ENCODE results near the gene YJEFN3. TPM values are rescaled to one million over a fixed set of nuclear protein-coding genes. Genes with fewer than 3 reads are reported as not detected.

YJEFN3 gene
- total RNA-seq, 1 experiment from 2014 or later: 16.6 TPM

DNA sequence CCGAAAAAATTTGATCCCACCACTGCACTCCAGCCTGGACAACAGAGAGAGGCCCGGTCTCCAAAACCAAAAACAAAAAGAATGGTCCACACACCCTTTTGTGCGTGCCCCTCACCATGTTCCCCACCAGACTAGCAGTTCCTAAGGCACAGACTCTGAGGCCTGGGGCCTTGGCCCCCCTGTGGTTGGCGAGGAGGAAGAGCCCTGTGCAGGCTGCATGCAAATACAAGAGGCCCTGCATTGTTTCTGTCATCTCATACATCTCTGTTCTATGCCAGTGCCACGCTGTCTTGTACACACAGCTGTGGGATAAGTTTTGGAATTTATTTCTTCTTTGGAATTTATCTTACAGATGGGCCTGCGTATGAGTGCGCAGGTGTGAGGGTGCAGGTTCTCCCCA, 4.7 kb upstream of the YJEFN3 start:
- H3K4me3 Mint-ChIP-seq: no peak overlapping the region
- H3K27me3 ChIP-seq (ENCODE audit: insufficient read depth, low read length): no peaks in the 10 kb centered on the region
- H3K27ac Mint-ChIP-seq: peak overlapping the region in 1 of 3 experiments; percentile 68; a peak in 1 of 7 replicates
- H4K20me1 ChIP-seq (ENCODE audit: control insufficient read depth, insufficient read depth, insufficient read length): no peaks in the 10 kb centered on the region
- H3K4me1 ChIP-seq (ENCODE audit: insufficient read depth, low read length): no peaks in the 10 kb centered on the region
- H3K79me2 ChIP-seq (ENCODE audit: insufficient read depth, low read length): peaks cover 4% of the 10 kb centered on the region; the same call in 1 of the 2 replicates
- no peak overlapping the region for H2BK20ac ChIP-seq (ENCODE audit: low read depth, low read length, poor library complexity, severe bottlenecking)
- H2BK12ac ChIP-seq (ENCODE audit: insufficient read length, low read depth, low read length): no peak overlapping the region
- WGBS (ENCODE audit: extremely low coverage, insufficient read length, low lambda C conversion rate): no CpG with 5 or more reads among the region's 7 CpGs
- H3K23ac ChIP-seq (ENCODE audit: insufficient read length, low read depth, low read length): no peak overlapping the region
- H4K5ac ChIP-seq (ENCODE audit: insufficient read length, low read depth, low read length): no peak overlapping the region
- H3K4me2 ChIP-seq (ENCODE audit: insufficient read depth, insufficient read length, low read length): no peak overlapping the region
- H2AK5ac ChIP-seq (ENCODE audit: insufficient read length, low read length): no peak overlapping the region
- no peak overlapping the region for H4K91ac ChIP-seq (ENCODE audit: insufficient read length, low read depth, low read length)
- no peak overlapping the region for H2AFZ ChIP-seq (ENCODE audit: low read length)
- H2BK15ac ChIP-seq (ENCODE audit: low read depth, low read length): no peak overlapping the region
- H3K27ac ChIP-seq (ENCODE audit: insufficient read length, low read depth, low read length): no peak overlapping the region
- no peak overlapping the region for H3K56ac ChIP-seq (ENCODE audit: insufficient read length, low read depth, low read length)
- no peak overlapping the region for H4K8ac ChIP-seq (replicated peaks; ENCODE audit: insufficient read length, low read depth, low read length)
- no peaks in the 10 kb centered on the region for H3K27me3 Mint-ChIP-seq (ENCODE audit: low read depth)
- no peaks in the 10 kb centered on the region for H3K23me2 ChIP-seq (ENCODE audit: insufficient read length, low read depth, low read length, poor library complexity, severe bottlenecking)
- no peak for DNase-seq
- H3K4me1 Mint-ChIP-seq: peaks cover 8 to 14% of the 10 kb centered on the region in 2 experiments
- H3T11ph ChIP-seq (ENCODE audit: low read length): no peak overlapping the region
- no peak overlapping the region for H3K9ac ChIP-seq (ENCODE audit: extremely low read depth, insufficient read length, low read length)
- H3K36me3 Mint-ChIP-seq (ENCODE audit: insufficient read depth in 1 of 3, low read depth in 3 of 3): peaks cover 19 to 65% (median 57%) of the 10 kb centered on the region in 3 experiments
- no peak overlapping the region for H3K18ac ChIP-seq (ENCODE audit: insufficient read length, low read depth, low read length)
- peaks cover 12% of the 10 kb centered on the region for H3K79me1 ChIP-seq (ENCODE audit: insufficient read depth, low read depth, low read length, poor library complexity, severe bottlenecking)
- no peak overlapping the region for H3K14ac ChIP-seq (ENCODE audit: insufficient read depth, low read length)
- no peak overlapping the region for H3K4ac ChIP-seq (ENCODE audit: low read depth, low read length)
- peaks cover 3 to 4% of the 10 kb centered on the region in 2 experiments; a peak in 3 of 5 replicates for H3K9me3 Mint-ChIP-seq
- H3K9me3 ChIP-seq (ENCODE audit: control insufficient read depth, low read depth, low read length): peaks cover 5% of the 10 kb centered on the region
- no peak overlapping the region for H2BK5ac ChIP-seq (ENCODE audit: insufficient read length, low read length)
- TF ChIP-seq, protein P1, sequence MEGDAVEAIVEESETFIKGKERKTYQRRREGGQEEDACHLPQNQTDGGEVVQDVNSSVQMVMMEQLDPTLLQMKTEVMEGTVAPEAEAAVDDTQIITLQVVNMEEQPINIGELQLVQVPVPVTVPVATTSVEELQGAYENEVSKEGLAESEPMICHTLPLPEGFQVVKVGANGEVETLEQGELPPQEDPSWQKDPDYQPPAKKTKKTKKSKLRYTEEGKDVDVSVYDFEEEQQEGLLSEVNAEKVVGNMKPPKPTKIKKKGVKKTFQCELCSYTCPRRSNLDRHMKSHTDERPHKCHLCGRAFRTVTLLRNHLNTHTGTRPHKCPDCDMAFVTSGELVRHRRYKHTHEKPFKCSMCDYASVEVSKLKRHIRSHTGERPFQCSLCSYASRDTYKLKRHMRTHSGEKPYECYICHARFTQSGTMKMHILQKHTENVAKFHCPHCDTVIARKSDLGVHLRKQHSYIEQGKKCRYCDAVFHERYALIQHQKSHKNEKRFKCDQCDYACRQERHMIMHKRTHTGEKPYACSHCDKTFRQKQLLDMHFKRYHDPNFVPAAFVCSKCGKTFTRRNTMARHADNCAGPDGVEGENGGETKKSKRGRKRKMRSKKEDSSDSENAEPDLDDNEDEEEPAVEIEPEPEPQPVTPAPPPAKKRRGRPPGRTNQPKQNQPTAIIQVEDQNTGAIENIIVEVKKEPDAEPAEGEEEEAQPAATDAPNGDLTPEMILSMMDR (conservative IDR thresholded peaks at IDR 0.05): no peak
- H2BK120ac ChIP-seq (ENCODE audit: low read depth, low read length, poor library complexity, severe bottlenecking): no peak overlapping the region

Measured in H9 (cell line).